K562 (cell line): ENCODE measurements around the gene PTH2. TPM values are rescaled to one million over a fixed set of nuclear protein-coding genes. Genes with fewer than 3 reads are reported as not detected.

Experiments
- CHCHD3 ChIP-seq: fragments of 250-450 bp; sonication (Bioruptor Pico); IDR thresholded peaks from 2 replicates; pipeline ENCODE4 v2.1.2; 2022; ENCODE audit warnings: mild to moderate bottlenecking
- CHD2 ChIP-seq: IDR thresholded peaks from 2 replicates; pipeline ENCODE4 v1.6.1; 2011; ENCODE audit warnings: low read depth, low read length
- CREB5 ChIP-seq: fragments of 250-450 bp; sonication (Bioruptor Pico); IDR thresholded peaks from 2 replicates; pipeline ENCODE4 v1.5.0; 2020; ENCODE audit warnings: mild to moderate bottlenecking
- EZH2 ChIP-seq: IDR thresholded peaks from 2 replicates; pipeline ENCODE4 v1.6.1; 2012; ENCODE audit warnings: low read depth, mild to moderate bottlenecking, inconsistent platforms, low read length, borderline replicate concordance
- HDAC2 ChIP-seq: fragments of 450-650 bp; IDR thresholded peaks from 2 replicates; pipeline ENCODE4 v1.6.1; 2016; ENCODE audit warnings: mild to moderate bottlenecking
- HDAC3 ChIP-seq: fragments of 450-650 bp; IDR thresholded peaks from 2 replicates; pipeline ENCODE4 v1.6.1; 2018; ENCODE audit warnings: borderline replicate concordance, mild to moderate bottlenecking, moderate library complexity; ENCODE audit not compliant: partially characterized antibody
- HINFP ChIP-seq: fragments of 450-650 bp; conservative IDR thresholded peaks from 2 replicates; pipeline ENCODE4 v1.6.1; 2016; ENCODE audit warnings: missing genetic modification characterization, low read depth, mild to moderate bottlenecking, control low read depth, missing compliant biosample characterization
- MBD1 ChIP-seq: fragments of 250-450 bp; sonication (Bioruptor Pico); IDR thresholded peaks from 2 replicates; pipeline ENCODE4 v1.8.0; 2022; ENCODE audit warnings: inconsistent platforms
- MNT ChIP-seq, 2 experiments: fragments of 450-650 bp; conservative IDR thresholded peaks; 2 replicates each; pipeline ENCODE4 v1.6.1; 2017; ENCODE audit warnings: mild to moderate bottlenecking in 2 of 2, moderate library complexity in 2 of 2
- MTA1 ChIP-seq: fragments of 450-650 bp; IDR thresholded peaks from 2 replicates; pipeline ENCODE4 v1.6.1; 2017; ENCODE audit warnings: borderline replicate concordance
- POLR3G ChIP-seq: IDR thresholded peaks from 2 replicates; pipeline ENCODE4 v1.6.1; 2011; ENCODE audit not compliant: insufficient read length, insufficient replicate concordance; ENCODE audit errors: extremely low read depth
- PRMT5 ChIP-seq: sonication (generic); formaldehyde crosslinking; IDR thresholded peaks from 2 replicates; pipeline ENCODE4 v1.5.0; 2020; ENCODE audit warnings: missing genetic modification reagents
- PURB ChIP-seq: sonication (generic); formaldehyde crosslinking; IDR thresholded peaks from 2 replicates; pipeline ENCODE4 v1.9.0; 2021; ENCODE audit warnings: low read depth, mild to moderate bottlenecking, missing genetic modification reagents
- RAD21 ChIP-seq, 2 experiments: fragments of 250-450 bp in 1 of 2; fragments of 450-650 bp in 1 of 2; sonication (Bioruptor Pico) in 1 of 2; formaldehyde crosslinking in 1 of 2; IDR thresholded peaks in 1 of 2; conservative IDR thresholded peaks in 1 of 2; 2 replicates each; pipeline versions ENCODE4 v1.4.0 to v1.8.0; 2020 to 2022; ENCODE audit warnings: mild to moderate bottlenecking in 2 of 2, moderate library complexity in 1 of 2
- TBP ChIP-seq: optimal IDR thresholded peaks from 2 replicates; pipeline ENCODE3; 2011; ENCODE audit warnings: low read depth, low read length, improper control_type of control experiment
- ZNF77 ChIP-seq: fragments of 250-450 bp; sonication (Bioruptor Pico); IDR thresholded peaks from 2 replicates; pipeline ENCODE4 v1.5.0; 2020
- polyA plus RNA-seq, 8 experiments: library from polyadenylated mRNA; depleted of rRNA in 4 of 8; stranded (reverse) in 5 of 8; unstranded in 3 of 8; fragments of >200 nt; fragmentation: Nextera tagmentation in 2 of 8; fragmentation: Illumina TruSeq in 1 of 8; extraction: Ambion mirVana in 2 of 8; extraction: Trizol in 1 of 8; gene quantifications; 2 replicates each; pipeline versions ENCODE4 v1.2.1 to v1.2.3, GENCODE V29; 2011 to 2014; ENCODE audit warnings: inconsistent platforms in 1 of 8, missing spikeins in 1 of 8
- total RNA-seq, 7 experiments: library from RNA; depleted of rRNA in 6 of 7; stranded (reverse); fragments of >200 nt in 6 of 7; fragmentation: Illumina TruSeq in 2 of 7; extraction: Trizol in 2 of 7; gene quantifications; 2 replicates each; pipeline versions ENCODE4 v1.2.1 to v1.2.3, GENCODE V29; 2011 to 2021; ENCODE audit warnings: low replicate concordance in 1 of 7

Gene PTH2
- total and polyA plus RNA-seq, 9 of the 15 experiments (the other 6 are each of a cell fraction or from before 2014, with no cell fraction given), result 1.3 TPM; not detected in 8

- TF ChIP-seq HINFP (no peak), MBD1 (CRISPR knock-in tag) (no peak), CREB5 (CRISPR knock-in tag) (no peak), PRMT5 (CRISPR knock-in tag) (no peak), CHCHD3 (CRISPR knock-in tag) (no peak), RAD21 (CRISPR knock-in tag; conservative IDR thresholded peaks at IDR 0.05 in 1 of 2, IDR thresholded peaks at IDR 0.05 in 1 of 2) (no peak), HDAC2 (no peak; the same call in 1 of the 2 replicates), ZNF77 (CRISPR knock-in tag) (no peak), MNT (conservative IDR thresholded peaks at IDR 0.05) (peak in 1 of 2 experiments; percentile 74; a peak in 3 of 4 replicates), MTA1 (no peak), CHD2 (peak; percentile 83), EZH2 (no peak), POLR3G (no peak), TBP (peak; percentile 96), HDAC3 (no peak), PURB (CRISPR knock-in tag) (no peak)
Measured at GRCh38 chr19:49453013-49453756, 29.9 kb upstream of the PTH2 start, which contains the start of gene ALDH16A1 (continued).
